NCI-H2107 treated with DMSO at 0.1 percent for 48 hours (cell line): ENCODE results near the gene REEP3.
A peak's percentile ranks its signal among the peaks of the same experiment; 100 is the strongest.

ENCODE experiments used
- DNase-seq: peaks from one replicate; lab custom pipeline; 2025; ENCODE audit not compliant: unreplicated experiment; lab: John Stamatoyannopoulos, UW

Gene REEP3

GRCh38 chr10:63505562-63505961, 15.6 kb upstream of the REEP3 start:
- no peak for DNase-seq

GRCh38 chr10:63506554-63506953, 14.6 kb upstream of the REEP3 start:
- DNase-seq: no peak

DNA sequence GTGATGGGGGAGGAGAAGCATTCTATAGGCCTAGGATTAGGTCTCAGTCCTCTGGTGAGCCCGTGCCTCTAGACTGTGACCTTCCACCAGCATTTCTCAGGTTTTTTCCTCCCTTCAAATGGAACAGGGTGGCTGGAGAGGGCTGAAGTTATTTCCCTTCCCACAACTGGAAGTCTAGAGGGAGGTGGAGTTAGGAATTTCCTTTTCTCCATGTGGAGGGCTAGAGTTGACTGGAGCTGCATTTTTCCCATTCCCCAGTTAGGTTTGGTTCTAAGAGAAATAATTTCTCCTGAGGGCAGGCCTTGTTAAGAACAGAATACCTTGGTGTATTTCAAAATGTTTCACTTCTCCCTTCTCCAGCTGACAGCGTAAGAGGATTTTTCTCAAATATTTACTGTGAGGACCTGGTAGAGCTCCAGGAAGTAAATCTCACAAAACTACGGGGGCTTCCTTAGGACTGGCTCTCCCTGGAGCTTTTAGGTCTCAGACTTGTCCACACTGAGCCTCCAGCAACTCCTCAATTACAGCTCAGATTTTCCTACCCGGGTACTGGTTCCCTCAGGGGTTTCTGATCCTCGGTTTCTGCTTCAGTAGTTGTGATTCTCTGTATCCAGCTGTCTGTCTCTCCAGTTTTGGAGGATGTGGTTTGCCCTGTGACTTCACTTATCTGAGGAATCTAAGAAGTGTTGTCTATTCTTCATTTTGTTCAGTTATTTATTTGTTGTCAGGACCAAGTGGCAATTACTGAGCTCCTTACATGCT, 6.0 kb upstream of the REEP3 start:
- no peak for DNase-seq

DNA sequence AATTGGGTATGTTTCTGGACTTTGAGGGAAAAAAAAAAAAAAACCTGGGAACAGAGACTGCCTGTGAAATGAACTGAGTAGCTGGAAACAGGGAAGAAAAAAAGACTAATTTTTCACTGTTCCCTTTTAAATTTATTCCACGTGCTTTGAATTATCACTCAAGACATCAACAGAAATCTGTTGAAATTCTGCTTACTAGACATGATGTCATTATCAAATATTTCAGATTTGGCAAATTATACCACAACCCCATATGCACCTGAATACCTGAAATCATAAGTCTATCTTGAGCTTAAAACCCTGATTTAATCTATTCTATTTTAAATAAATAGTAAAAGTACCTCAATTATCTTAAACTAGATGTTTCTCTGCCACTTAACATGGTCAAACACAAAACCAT, 5.0 kb upstream of the REEP3 start:
- no peak for DNase-seq

GRCh38 chr10:63518690-63519288, 2.4 kb upstream of the REEP3 start:
- no peak for DNase-seq

GRCh38 chr10:63521416-63522276, 445 bp downstream of the REEP3 start:
- no peak for DNase-seq

- DNase-seq: peak; percentile 30
These were observed 1.1 kb downstream of the REEP3 start for GRCh38 chr10:63522277-63522687.

- DNase-seq: no peak
These were observed 1.8 kb downstream of the REEP3 start for GRCh38 chr10:63522995-63523394.

GRCh38 chr10:63525021-63525420, 3.8 kb downstream of the REEP3 start:
- no peak for DNase-seq

DNA sequence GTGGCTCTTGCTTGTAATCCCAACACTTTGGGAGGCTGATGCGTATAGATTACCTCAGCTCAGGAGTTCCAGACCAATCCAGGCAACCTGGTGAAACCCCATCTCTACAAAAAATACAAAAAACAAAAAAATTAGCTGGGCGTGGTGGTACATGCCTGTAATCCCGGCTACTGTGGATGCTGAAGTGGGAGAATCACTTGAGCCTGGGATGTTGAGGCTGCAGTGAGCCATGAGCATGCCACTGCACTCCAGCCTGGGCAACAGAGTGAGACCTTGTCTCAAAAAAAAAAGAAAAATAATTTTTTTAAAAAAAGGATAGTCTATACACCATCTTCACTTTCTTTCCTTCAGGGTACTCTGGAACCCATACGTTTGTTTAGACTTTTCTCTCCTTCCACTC, 6.2 kb downstream of the REEP3 start:
- no peak for DNase-seq

GRCh38 chr10:63528084-63528744, 7.0 kb downstream of the REEP3 start:
- DNase-seq: no peak

- DNase-seq: no peak
These were observed 9.2 kb downstream of the REEP3 start for GRCh38 chr10:63530409-63530808.

DNA sequence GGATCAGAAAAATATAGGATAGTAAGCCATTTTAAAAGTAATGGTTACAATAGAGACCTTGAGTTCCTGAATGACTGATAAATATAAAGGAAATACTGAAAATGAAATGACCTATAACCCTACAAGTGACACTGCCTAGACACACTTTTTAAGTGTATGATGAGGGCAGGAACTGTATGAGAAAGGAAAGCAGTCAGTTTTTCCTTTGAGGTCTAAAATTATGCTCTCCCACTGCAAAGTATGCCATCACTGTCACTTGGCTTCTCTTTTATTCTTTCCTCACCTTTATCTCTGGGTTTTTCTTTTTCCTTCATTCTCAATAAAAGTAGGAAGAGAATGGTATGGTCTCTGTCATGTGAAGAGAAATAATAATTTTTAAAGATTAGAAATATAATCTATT, 13.5 kb downstream of the REEP3 start:
- no peak for DNase-seq

- DNase-seq: no peak
These were observed 15.5 kb downstream of the REEP3 start for GRCh38 chr10:63536698-63537097.

DNA sequence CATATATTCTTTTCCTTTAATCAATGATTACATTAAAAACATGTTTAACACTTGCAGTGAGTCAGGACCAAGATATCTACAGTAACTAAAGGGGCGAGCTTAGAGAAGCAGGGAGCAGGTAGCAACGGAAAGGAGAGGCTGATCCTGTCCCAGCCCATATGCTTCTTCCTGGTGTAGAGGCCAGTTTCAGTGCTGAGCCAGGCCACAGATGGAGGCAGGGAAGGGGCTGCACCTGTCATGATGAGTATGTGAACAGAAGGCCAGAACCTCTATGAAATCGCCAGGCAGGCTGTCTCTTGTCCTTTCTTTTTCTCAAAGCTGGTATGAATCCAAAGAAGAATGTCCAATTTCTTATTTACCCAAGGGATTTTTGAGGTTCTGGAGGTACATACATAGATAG, 16.3 kb downstream of the REEP3 start:
- no peak for DNase-seq

DNA sequence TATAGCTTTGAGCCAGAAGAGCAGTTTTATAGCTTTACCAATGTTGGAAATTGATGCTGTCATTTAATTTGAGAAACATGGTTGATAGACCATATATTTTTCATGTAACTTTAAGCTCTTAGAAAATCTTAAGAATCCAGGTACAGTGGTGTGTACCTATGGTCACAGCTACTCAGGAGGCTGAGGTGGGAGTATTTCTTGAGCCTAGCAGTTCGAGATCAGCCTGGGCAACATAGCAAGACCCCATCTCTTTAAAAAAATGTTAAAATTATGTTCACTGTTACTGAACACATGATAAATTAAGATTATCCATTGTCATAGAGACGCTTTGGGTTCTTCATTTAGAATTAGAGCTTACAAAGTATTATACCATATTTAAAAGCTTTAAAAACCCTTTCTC, 18.2 kb downstream of the REEP3 start:
- no peak for DNase-seq

- DNase-seq: no peak
These were observed 18.8 kb downstream of the REEP3 start for GRCh38 chr10:63539994-63540393.

GRCh38 chr10:63542835-63543575, 21.8 kb downstream of the REEP3 start:
- no peak for DNase-seq

DNA sequence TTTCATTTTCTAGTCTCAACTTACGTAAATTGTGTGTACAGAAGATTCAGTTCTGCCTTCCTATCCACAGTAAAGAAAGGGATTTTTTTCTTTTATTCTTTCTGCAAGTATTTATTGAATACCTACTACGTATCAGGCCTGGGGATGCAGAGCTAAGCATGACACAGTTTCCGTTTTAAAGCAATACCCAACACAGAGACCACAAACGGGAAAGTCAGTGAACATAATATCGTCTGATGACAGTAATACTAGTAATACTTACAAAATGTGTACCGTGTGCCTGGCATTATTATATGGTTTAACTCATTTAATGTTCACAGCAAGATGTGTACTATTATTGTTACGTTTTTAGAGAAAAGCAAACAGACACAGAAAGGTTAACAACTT, 22.4 kb downstream of the REEP3 start:
- DNase-seq: no peak

DNA sequence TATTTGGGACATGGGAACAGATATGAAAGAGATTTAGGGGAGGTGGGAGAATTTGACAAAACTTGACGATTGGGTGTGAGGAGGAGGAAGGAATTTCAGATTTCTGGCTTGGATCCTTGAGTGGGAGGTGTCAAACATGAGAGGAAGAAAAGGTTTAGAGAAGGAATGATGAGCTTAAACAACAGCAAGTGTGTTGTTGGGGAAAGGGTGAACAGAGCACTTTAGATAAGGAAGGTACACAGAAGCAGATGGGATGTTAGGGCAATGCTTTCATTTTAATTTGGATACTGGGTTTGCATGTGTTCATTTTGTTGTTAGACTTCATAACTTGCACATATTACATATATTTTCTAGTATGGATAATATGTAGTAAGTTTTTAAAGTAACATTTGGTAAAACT, 23.2 kb downstream of the REEP3 start:
- DNase-seq: no peak
